ENCODE data around the gene SIRT1.

DNA sequence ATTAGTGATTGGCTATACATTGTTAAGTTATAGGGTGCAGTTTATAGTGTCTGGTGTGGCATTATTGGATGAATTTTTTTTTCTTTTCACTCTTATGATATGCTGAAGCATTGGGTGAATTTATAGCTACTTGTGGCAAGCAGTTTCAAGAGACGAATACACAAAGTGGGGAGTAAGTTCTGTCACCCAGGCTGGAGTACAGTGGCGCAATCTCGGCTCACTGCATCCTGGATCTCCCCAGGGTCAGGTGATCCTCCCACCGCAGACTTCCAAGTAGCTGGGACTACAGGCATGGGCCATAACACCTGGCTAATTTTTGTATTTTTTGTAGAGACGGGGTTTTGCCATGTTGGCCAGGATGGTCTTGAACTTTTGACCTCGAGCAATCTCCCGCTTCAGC, 6.3 kb upstream of the SIRT1 start:
- TF ChIP-seq, protein P1, sequence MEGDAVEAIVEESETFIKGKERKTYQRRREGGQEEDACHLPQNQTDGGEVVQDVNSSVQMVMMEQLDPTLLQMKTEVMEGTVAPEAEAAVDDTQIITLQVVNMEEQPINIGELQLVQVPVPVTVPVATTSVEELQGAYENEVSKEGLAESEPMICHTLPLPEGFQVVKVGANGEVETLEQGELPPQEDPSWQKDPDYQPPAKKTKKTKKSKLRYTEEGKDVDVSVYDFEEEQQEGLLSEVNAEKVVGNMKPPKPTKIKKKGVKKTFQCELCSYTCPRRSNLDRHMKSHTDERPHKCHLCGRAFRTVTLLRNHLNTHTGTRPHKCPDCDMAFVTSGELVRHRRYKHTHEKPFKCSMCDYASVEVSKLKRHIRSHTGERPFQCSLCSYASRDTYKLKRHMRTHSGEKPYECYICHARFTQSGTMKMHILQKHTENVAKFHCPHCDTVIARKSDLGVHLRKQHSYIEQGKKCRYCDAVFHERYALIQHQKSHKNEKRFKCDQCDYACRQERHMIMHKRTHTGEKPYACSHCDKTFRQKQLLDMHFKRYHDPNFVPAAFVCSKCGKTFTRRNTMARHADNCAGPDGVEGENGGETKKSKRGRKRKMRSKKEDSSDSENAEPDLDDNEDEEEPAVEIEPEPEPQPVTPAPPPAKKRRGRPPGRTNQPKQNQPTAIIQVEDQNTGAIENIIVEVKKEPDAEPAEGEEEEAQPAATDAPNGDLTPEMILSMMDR (IDR thresholded peaks at IDR 0.05): no peak
- no peak for TF ChIP-seq POLR2A (IDR thresholded peaks at IDR 0.05)
- no peak for TF ChIP-seq POLR2AphosphoS5 (IDR thresholded peaks at IDR 0.05)
- TF ChIP-seq EP300 (IDR thresholded peaks at IDR 0.05; ENCODE audit: low read depth): no peak

Measured in transverse colon (tissue), 4 donors.